OCI-LY1 (cell line): ENCODE data around the gene TMPRSS11B.

Experiments
- H2AFZ ChIP-seq: fragments of 200-600 bp; sonication (generic), shearing (Covaris generic); 2 replicates; pipeline ENCODE4 v1.6.0; 2014; ENCODE audit warnings: antibody characterized with exemption, mild to moderate bottlenecking, low read length
- H3F3A ChIP-seq: fragments of 200-600 bp; sonication (generic), shearing (Covaris generic); 2 replicates; pipeline ENCODE4 v1.6.0; 2014; ENCODE audit warnings: mild to moderate bottlenecking, antibody characterized with exemption, low read length, moderate library complexity; ENCODE audit not compliant: insufficient read depth
- H3K27ac ChIP-seq: fragments of 200-600 bp; sonication (generic); 2 replicates; pipeline ENCODE4 v1.5.1; 2014; ENCODE audit warnings: low read length, mixed run types, mild to moderate bottlenecking, low read depth; ENCODE audit not compliant: poor library complexity, severe bottlenecking
- H3K27me3 ChIP-seq: fragments of 200-600 bp; sonication (generic); 2 replicates; pipeline ENCODE4 v1.6.0; 2014; ENCODE audit warnings: antibody characterized with exemption, mild to moderate bottlenecking, low read length, moderate library complexity; ENCODE audit not compliant: insufficient read depth
- H3K36me3 ChIP-seq: fragments of 200-600 bp; sonication (generic); 2 replicates; pipeline ENCODE4 v1.6.1; 2014; ENCODE audit warnings: mild to moderate bottlenecking, antibody characterized with exemption, low read length, moderate library complexity, mixed read lengths; ENCODE audit not compliant: insufficient read depth
- H3K4me1 ChIP-seq: fragments of 200-600 bp; sonication (generic); 2 replicates; pipeline ENCODE4 v1.5.1; 2014; ENCODE audit warnings: mild to moderate bottlenecking, low read length, moderate library complexity; ENCODE audit not compliant: insufficient read depth, severe bottlenecking
- H3K4me2 ChIP-seq: fragments of 200-600 bp; sonication (generic), shearing (Covaris generic); 2 replicates; pipeline ENCODE4 v1.6.1; 2014; ENCODE audit warnings: low read length
- H3K4me3 ChIP-seq: fragments of 200-600 bp; sonication (generic); 2 replicates; pipeline ENCODE4 v1.5.1; 2014; ENCODE audit warnings: low read length, low read depth, mild to moderate bottlenecking, mixed read lengths; ENCODE audit not compliant: poor library complexity, severe bottlenecking
- H3K79me2 ChIP-seq: fragments of 200-600 bp; shearing (Covaris generic); 2 replicates; pipeline ENCODE4 v1.6.1; 2016; ENCODE audit warnings: mixed run types, low read length, mixed read lengths; ENCODE audit not compliant: insufficient read depth
- H3K9ac ChIP-seq: fragments of 200-600 bp; sonication (generic), shearing (Covaris generic); 2 replicates; pipeline ENCODE4 v1.6.1; 2014; ENCODE audit warnings: mild to moderate bottlenecking, low read length, mixed read lengths
- H3K9me2 ChIP-seq: fragments of 200-600 bp; sonication (generic), shearing (Covaris generic); 2 replicates; pipeline ENCODE4 v1.6.1; 2014; ENCODE audit warnings: low read depth, mild to moderate bottlenecking, low read length, mixed read lengths
- H3K9me3 ChIP-seq: fragments of 200-600 bp; shearing (Covaris generic); 2 replicates; pipeline ENCODE4 v1.6.1; 2014; ENCODE audit warnings: low read length, mixed read lengths
- H4K20me1 ChIP-seq: fragments of 200-600 bp; sonication (generic), shearing (Covaris generic); 2 replicates; pipeline ENCODE4 v1.6.0; 2016; ENCODE audit warnings: mild to moderate bottlenecking, low read length; ENCODE audit not compliant: insufficient read depth
- EZH2 ChIP-seq: fragments of 200-600 bp; sonication (generic), shearing (Covaris generic); IDR thresholded peaks from 2 replicates; pipeline ENCODE4 v1.8.0; 2017; ENCODE audit warnings: borderline replicate concordance, mixed run types, mild to moderate bottlenecking, antibody characterized with exemption, low read length, moderate library complexity, mixed read lengths
- TF ChIP-seq, protein P1 (sequence below): fragments of 200-600 bp; sonication (generic), shearing (Covaris generic); IDR thresholded peaks from 2 replicates; pipeline ENCODE4 v1.5.1; 2017; ENCODE audit warnings: mild to moderate bottlenecking, antibody characterized with exemption, low read length, moderate library complexity, mixed read lengths

The TMPRSS11B gene

DNA sequence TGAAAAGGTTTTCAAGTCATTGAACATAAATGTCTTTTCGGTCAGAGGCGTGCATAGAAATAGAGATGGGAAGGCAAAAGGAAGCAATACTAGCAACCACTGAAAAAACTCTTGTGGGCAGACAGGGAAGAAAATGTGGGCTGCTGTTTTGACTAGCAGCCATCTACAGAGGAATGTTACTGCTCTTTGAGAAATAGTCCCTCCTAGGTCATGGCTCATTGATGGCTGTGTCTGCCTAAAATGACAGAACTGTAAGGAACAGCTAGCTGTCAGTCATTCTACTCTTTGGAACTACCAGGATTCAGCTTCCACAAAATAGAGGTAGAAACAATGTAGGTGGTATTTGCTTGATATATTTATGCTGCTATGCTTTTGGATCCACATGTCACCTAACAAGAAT is 26.9 kb upstream of the TMPRSS11B start:
- Histone ChIP-seq H3K4me1 (no peaks in the 10 kb centered on the region), H3K4me3 (no peak overlapping the region), H3K36me3 (no peaks in the 10 kb centered on the region), H3K9me2 (no peaks in the 10 kb centered on the region), H3F3A (no peaks in the 10 kb centered on the region), H3K9ac (no peak overlapping the region), H3K27me3 (no peaks in the 10 kb centered on the region), H3K4me2 (no peak overlapping the region), H3K79me2 (no peaks in the 10 kb centered on the region), H2AFZ (no peak overlapping the region), H3K9me3 (no peaks in the 10 kb centered on the region), H4K20me1 (no peaks in the 10 kb centered on the region), H3K27ac (no peak overlapping the region)
- TF ChIP-seq, protein P1, sequence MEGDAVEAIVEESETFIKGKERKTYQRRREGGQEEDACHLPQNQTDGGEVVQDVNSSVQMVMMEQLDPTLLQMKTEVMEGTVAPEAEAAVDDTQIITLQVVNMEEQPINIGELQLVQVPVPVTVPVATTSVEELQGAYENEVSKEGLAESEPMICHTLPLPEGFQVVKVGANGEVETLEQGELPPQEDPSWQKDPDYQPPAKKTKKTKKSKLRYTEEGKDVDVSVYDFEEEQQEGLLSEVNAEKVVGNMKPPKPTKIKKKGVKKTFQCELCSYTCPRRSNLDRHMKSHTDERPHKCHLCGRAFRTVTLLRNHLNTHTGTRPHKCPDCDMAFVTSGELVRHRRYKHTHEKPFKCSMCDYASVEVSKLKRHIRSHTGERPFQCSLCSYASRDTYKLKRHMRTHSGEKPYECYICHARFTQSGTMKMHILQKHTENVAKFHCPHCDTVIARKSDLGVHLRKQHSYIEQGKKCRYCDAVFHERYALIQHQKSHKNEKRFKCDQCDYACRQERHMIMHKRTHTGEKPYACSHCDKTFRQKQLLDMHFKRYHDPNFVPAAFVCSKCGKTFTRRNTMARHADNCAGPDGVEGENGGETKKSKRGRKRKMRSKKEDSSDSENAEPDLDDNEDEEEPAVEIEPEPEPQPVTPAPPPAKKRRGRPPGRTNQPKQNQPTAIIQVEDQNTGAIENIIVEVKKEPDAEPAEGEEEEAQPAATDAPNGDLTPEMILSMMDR, result no peak
- TF ChIP-seq EZH2, result no peak

DNA sequence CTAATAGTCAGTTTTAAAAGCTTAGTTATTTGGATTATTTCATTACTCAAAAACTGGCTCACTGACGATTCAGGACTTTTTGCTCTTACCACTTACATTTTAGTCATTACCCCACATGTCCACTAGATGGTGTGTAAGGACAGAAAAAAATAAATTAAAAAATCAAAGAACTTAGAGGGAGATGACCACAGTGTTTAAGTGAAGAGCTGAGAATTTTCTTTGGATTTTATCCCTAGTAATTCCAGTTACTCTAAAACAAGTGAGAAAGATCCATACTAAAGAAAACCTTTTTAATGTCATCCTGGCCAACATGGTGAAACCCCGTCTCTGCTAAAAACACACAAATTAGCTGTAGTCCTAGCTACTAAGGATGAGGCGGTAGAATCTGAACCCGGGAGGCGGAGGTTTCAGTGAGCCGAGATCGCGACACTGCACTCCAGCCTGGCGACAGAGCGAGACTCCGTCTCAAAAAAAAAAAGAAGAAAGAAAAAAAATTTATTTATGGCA is 26.4 kb upstream of the TMPRSS11B start:
- no peaks in the 10 kb centered on the region for H3F3A ChIP-seq
- no peak overlapping the region for H3K4me2 ChIP-seq
- no peaks in the 10 kb centered on the region for H4K20me1 ChIP-seq
- H3K4me3 ChIP-seq, result no peak overlapping the region
- no peak overlapping the region for H2AFZ ChIP-seq
- H3K9me2 ChIP-seq, result no peaks in the 10 kb centered on the region
- no peaks in the 10 kb centered on the region for H3K36me3 ChIP-seq
- no peaks in the 10 kb centered on the region for H3K4me1 ChIP-seq
- H3K27me3 ChIP-seq, result no peaks in the 10 kb centered on the region
- no peaks in the 10 kb centered on the region for H3K9me3 ChIP-seq
- TF ChIP-seq EZH2, result no peak
- TF ChIP-seq, protein P1, result peak; percentile 67
- H3K27ac ChIP-seq, result no peak overlapping the region
- no peak overlapping the region for H3K9ac ChIP-seq
- no peaks in the 10 kb centered on the region for H3K79me2 ChIP-seq

DNA sequence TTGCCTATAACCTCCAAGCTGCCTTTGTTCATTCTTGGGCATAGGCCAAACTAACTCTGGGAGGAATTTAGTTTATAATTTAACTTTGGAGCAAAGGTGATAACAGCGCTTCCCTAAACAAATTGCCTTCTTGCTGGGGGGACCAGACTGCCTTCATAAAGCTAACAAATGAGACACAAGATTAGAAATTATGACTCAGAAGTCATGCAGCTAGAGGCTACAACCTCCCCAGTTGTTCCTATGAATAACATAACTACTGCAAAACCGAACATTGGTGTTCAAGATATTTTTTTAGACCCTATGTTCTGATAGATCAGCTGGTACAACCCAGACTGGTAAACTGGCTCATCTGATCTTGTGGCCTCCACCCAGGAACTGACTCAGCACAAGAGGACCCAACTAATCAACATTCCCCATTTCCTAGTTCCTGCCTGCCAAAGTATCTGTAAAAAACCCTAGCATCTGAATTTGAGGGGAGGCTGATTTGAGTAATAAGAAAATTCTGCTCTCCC is 22.0 kb upstream of the TMPRSS11B start:
- no peak overlapping the region for H2AFZ ChIP-seq
- H3K9ac ChIP-seq, result no peak overlapping the region
- H4K20me1 ChIP-seq, result no peaks in the 10 kb centered on the region
- no peak overlapping the region for H3K4me3 ChIP-seq
- TF ChIP-seq, protein P1, result no peak
- TF ChIP-seq EZH2, result no peak
- no peaks in the 10 kb centered on the region for H3K36me3 ChIP-seq
- H3K4me1 ChIP-seq, result no peaks in the 10 kb centered on the region
- no peaks in the 10 kb centered on the region for H3K27me3 ChIP-seq
- no peak overlapping the region for H3K4me2 ChIP-seq
- no peaks in the 10 kb centered on the region for H3K9me2 ChIP-seq
- no peaks in the 10 kb centered on the region for H3K79me2 ChIP-seq
- H3K9me3 ChIP-seq, result no peaks in the 10 kb centered on the region
- no peaks in the 10 kb centered on the region for H3F3A ChIP-seq
- H3K27ac ChIP-seq, result no peak overlapping the region
